Measurements from ENCODE around the gene TMEM240.

TMEM240 gene

GRCh38 chr1:1540090-1540817 lies at the start of gene TMEM240:
Gene TMEM240, minus strand, starts transcription at chr1:1540624. Its CDS starts 278 bp downstream, at chr1:1540346.
- DNase-seq (ENCODE audit: low read depth), result peak; percentile 73
- H3K4me3 ChIP-seq (ENCODE audit: low read length), result peak within 1 kb of the TSS; percentile 69
- no peak for TF ChIP-seq CTCF (conservative IDR thresholded peaks at IDR 0.05; ENCODE audit: low read length)

- TF ChIP-seq CTCF (conservative IDR thresholded peaks at IDR 0.05; ENCODE audit: low read length), result no peak
- no peak overlapping the region for H3K4me3 ChIP-seq (ENCODE audit: low read length)
These were observed 43.1 kb upstream of the TMEM240 start for GRCh38 chr1:1583347-1584010.

GRCh38 chr1:1582585-1583346 lies 42.3 kb upstream of the TMEM240 start:
- no peak overlapping the region for H3K4me3 ChIP-seq (ENCODE audit: low read length)
- TF ChIP-seq CTCF (conservative IDR thresholded peaks at IDR 0.05; ENCODE audit: low read length), result no peak
- no peak for DNase-seq (ENCODE audit: low read depth)

More at GRCh38 chr1:1583347-1584010, 43.1 kb upstream of the TMEM240 start:
- DNase-seq (ENCODE audit: low read depth), result no peak

GRCh38 chr1:1578371-1578940 lies 38.0 kb upstream of the TMEM240 start:
- no peak for TF ChIP-seq CTCF (conservative IDR thresholded peaks at IDR 0.05; ENCODE audit: low read length)
- no peak for DNase-seq (ENCODE audit: low read depth)
- H3K4me3 ChIP-seq (ENCODE audit: low read length), result no peak overlapping the region

- no peak for DNase-seq (ENCODE audit: low read depth)
These were observed 37.1 kb upstream of the TMEM240 start for GRCh38 chr1:1577367-1578011.

More at GRCh38 chr1:1577367-1578011, 37.1 kb upstream of the TMEM240 start:
- no peak overlapping the region for H3K4me3 ChIP-seq (ENCODE audit: low read length)
- no peak for TF ChIP-seq CTCF (conservative IDR thresholded peaks at IDR 0.05; ENCODE audit: low read length)
